ENCODE results near the gene FGFR4. TPM values are rescaled to one million over a fixed set of nuclear protein-coding genes. Genes with fewer than 3 reads are reported as not detected.
"Not testable (repeated sequence)": the region's sequence is repeated elsewhere in the genome, so short reads cannot be mapped to it uniquely, and the experiment has no call there.

Gene FGFR4
- total RNA-seq, 1 donor from 2014 or later = 0.79 TPM

GRCh38 chr5:177043958-177044357 is 42.8 kb upstream of the FGFR4 start:
- FAIRE-seq = no peak
- H3K27me3 ChIP-seq (ENCODE audit: control insufficient read depth, insufficient read depth, low read length) = no peaks in the 10 kb centered on the region

GRCh38 chr5:177044641-177045040 is 42.1 kb upstream of the FGFR4 start:
- Histone ChIP-seq H3K27me3 (ENCODE audit: control insufficient read depth, insufficient read depth, low read length) (no peaks in the 10 kb centered on the region), H3K4me3 (ENCODE audit: low read depth, low read length) (no peak overlapping the region), H3K36me3 (ENCODE audit: control insufficient read depth, insufficient read depth, low read length) (peaks cover 8% of the 10 kb centered on the region)
- FAIRE-seq (no peak), DNase-seq (ENCODE audit: low read depth) (no peak)
- TF ChIP-seq CTCF (IDR thresholded peaks at IDR 0.05; ENCODE audit: insufficient read depth, low read length, severe bottlenecking) = no peak

More at GRCh38 chr5:177043958-177044357, 42.8 kb upstream of the FGFR4 start:
- Histone ChIP-seq H3K36me3 (ENCODE audit: control insufficient read depth, insufficient read depth, low read length) (peaks cover 8% of the 10 kb centered on the region), H3K4me3 (ENCODE audit: low read depth, low read length) (no peak overlapping the region)
- no peak for TF ChIP-seq CTCF (IDR thresholded peaks at IDR 0.05; ENCODE audit: insufficient read depth, low read length, severe bottlenecking)
- no peak for DNase-seq (ENCODE audit: low read depth)

GRCh38 chr5:177045631-177046030 is 41.1 kb upstream of the FGFR4 start:
- FAIRE-seq = no peak
- DNase-seq (ENCODE audit: low read depth) = no peak

GRCh38 chr5:177048531-177048930 is 38.2 kb upstream of the FGFR4 start:
- FAIRE-seq = not testable (repeated sequence)

More at GRCh38 chr5:177045631-177046030, 41.1 kb upstream of the FGFR4 start:
- Histone ChIP-seq H3K36me3 (ENCODE audit: control insufficient read depth, insufficient read depth, low read length) (peaks cover 9% of the 10 kb centered on the region), H3K27me3 (ENCODE audit: control insufficient read depth, insufficient read depth, low read length) (no peaks in the 10 kb centered on the region), H3K4me3 (ENCODE audit: low read depth, low read length) (no peak overlapping the region)
- no peak for TF ChIP-seq CTCF (IDR thresholded peaks at IDR 0.05; ENCODE audit: insufficient read depth, low read length, severe bottlenecking)

GRCh38 chr5:177049285-177049684 is 37.4 kb upstream of the FGFR4 start:
- H3K4me3 ChIP-seq (ENCODE audit: low read depth, low read length) = no peak overlapping the region
- no peak for FAIRE-seq

More at GRCh38 chr5:177048531-177048930, 38.2 kb upstream of the FGFR4 start:
- H3K36me3 ChIP-seq (ENCODE audit: control insufficient read depth, insufficient read depth, low read length); H3K27me3 ChIP-seq (ENCODE audit: control insufficient read depth, insufficient read depth, low read length); DNase-seq (ENCODE audit: low read depth); H3K4me3 ChIP-seq (ENCODE audit: low read depth, low read length): not testable (repeated sequence)

More at GRCh38 chr5:177049285-177049684, 37.4 kb upstream of the FGFR4 start:
- Histone ChIP-seq H3K27me3 (ENCODE audit: control insufficient read depth, insufficient read depth, low read length) (no peaks in the 10 kb centered on the region), H3K36me3 (ENCODE audit: control insufficient read depth, insufficient read depth, low read length) (peaks cover 5% of the 10 kb centered on the region)
- DNase-seq (ENCODE audit: low read depth) = no peak
- no peak for TF ChIP-seq CTCF (IDR thresholded peaks at IDR 0.05; ENCODE audit: insufficient read depth, low read length, severe bottlenecking)
